A549 treated with GW870086 at 1 μM for 4 hours (cell line): ENCODE measurements around the gene APOA1. TPM values are rescaled to one million over a fixed set of nuclear protein-coding genes. Genes with fewer than 3 reads are reported as not detected.

Source experiments
- total RNA-seq: library from RNA; stranded (reverse); fragments of 200-300 nt; extraction: Qiagen RNA extraction; gene quantifications from 5 replicates; pipeline ENCODE4 v1.2.3, GENCODE V29; 2022; ENCODE audit warnings: low read depth

The APOA1 gene
- 0.24 to 0.49 TPM in 2 of 5 replicates, not detected in the others for total RNA-seq

DNA sequence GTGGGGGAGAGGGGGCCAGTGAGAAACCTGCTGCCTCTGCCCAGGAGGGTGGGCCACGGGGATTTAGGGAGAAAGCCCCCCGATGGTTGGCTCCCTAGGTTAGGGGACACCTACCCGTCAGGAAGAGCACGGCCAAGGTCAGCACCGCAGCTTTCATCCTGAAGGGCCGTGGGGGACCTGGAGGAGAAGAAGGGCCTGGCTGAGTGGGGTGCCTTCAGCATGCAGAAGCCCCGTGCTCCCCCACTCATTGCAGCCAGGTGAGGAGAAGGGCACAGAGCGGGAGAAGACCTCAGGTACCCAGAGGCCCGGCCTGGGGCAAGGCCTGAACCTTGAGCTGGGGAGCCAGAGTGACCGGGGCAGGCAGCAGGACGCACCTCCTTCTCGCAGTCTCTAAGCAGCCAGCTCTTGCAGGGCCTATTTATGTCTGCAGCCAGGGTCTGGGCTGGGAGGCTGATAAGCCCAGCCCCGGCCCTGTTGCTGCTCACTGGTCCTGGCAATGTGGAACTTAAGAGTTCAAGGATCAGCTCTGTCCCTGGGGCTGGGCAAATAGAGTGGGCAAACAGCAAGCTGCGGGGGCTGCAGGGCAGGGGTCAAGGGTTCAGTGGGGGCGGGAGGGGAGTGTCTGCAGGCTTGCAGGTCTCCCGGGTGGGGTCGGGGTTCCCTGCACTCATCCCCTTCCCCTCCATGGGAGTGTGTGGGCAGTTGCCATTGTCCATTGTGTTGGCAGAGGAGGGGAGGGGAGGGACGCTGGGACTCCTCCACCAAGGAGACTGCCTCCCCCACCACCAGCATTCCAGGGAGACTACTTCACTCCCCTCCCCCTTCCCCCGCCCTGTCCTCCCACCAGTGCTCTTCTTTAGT is at the start of gene APOA1:
Gene APOA1 (minus strand): TSS at position 392 of the 861 bp plus-strand sequence. CDS start 235 bp downstream, at position 157.

DNA sequence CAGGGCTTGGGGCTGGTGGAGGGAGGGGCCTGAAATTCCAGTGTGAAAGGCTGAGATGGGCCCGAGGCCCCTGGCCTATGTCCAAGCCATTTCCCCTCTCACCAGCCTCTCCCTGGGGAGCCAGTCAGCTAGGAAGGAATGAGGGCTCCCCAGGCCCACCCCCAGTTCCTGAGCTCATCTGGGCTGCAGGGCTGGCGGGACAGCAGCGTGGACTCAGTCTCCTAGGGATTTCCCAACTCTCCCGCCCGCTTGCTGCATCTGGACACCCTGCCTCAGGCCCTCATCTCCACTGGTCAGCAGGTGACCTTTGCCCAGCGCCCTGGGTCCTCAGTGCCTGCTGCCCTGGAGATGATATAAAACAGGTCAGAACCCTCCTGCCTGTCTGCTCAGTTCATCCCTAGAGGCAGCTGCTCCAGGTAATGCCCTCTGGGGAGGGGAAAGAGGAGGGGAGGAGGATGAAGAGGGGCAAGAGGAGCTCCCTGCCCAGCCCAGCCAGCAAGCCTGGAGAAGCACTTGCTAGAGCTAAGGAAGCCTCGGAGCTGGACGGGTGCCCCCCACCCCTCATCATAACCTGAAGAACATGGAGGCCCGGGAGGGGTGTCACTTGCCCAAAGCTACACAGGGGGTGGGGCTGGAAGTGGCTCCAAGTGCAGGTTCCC is 7.8 kb downstream of the APOA1 start, which contains the start of gene APOC3:
Gene APOC3 (plus strand): TSS at position 383 of the 659 bp plus-strand sequence. CDS start 676 bp downstream, outside the sequence.

DNA sequence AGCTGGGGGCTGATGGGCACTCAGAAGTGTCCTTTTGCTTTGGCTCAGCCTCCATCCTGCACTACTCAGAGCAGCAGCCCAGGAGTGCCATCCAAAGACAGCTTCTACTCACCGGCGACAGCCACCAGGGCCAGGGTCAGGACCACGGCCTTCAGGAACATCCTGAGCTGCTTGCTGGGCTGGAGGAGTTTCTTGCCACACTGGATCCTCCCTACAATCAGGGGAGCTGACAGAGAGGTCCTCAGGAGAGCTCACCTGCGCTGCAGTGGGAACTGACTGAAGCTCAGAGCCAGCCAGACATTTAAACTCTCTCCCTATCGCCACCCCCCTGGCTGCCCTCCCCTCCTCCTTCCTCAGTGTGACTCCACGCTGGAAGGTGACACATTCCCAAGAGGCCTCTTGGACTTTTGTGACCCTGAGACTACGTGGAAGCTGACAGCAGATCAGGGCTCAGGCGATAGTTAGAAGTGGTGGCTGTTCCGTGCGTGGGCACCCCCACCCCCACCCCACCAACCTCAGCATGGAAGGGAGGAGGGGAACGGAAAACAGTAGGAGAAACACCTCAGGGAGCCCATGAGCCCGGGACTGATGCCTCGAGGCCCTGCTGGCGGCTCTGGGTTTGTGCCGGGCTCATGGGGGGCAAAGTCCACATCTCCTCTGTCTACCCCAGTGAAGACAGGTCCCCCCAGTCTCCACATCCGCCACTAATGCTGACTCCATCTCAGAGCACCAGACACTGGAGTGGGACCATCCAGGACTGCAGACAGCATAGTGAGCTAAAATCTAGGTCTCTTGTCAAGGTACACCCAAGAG is 14.2 kb downstream of the APOA1 start, which contains the start of gene APOA4:
Gene APOA4 (minus strand): TSS at position 274 of the 813 bp plus-strand sequence. CDS start 113 bp downstream, at position 161.

DNA sequence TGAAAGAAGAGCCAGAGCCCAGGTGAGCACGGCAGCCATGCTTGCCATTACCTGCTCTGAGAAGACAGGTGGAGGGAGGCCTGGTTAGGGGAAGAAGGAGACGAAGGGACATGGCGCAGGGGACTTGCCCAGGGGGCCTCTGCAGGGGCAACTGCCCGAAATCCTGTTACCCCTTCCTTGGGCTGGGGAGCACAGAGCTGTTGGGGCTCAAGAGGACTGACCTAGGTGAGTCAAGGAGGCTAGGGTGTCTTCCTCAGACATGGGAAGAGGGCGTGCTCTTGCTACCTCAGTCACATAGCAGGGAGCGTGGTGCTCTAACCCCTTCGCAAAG is 45.6 kb downstream of the APOA1 start, which contains the start of gene APOA5:
Gene APOA5 (minus strand): TSS at position 67 of the 331 bp plus-strand sequence. CDS start 19 bp downstream, at position 48.

DNA sequence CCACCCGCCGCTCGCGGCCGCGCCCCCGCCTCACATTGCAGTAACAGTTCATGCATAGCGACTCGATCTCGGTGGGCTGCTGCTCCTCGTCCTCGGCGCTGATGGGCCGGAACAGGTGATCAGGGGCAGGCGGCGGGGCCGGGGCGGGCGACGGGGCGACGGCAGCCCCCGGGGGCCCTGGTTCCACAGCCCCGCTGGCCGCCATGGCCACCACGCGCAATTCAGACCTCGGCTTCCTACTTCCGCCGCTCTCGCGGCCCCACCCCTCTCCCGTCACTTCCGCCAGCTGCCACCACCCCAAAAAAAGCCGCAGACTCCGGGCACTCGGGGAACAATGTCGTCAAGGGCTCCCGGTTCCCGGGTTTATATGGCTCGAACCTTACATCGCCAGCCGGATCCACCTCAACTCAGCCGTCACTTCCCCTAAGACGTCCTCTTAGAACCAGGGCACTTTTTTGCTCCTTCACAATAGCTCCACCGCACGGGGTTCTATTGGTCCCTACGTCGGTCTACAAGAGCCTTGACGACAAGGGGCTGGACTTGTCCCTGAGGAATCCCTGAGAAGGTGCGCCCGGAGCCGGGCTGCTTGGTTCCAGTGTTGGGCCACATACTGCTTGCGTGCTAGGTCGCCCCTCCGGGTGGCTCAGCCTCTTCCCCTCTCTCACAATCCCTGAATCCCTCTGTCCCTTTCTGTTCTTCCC is 49.5 kb downstream of the APOA1 start, which contains the start of gene ZPR1:
Gene ZPR1 (minus strand): TSS at position 238 of the 701 bp plus-strand sequence. CDS start 33 bp downstream, at position 205.

Other genes starting within 250 kb of the APOA1 start
- 10.1 to 13.1 TPM (median 11.0 TPM) in 5 replicates for gene BUD13, start 64.6 kb downstream of the APOA1 start, total RNA-seq
- gene ZPR1, start 49.6 kb downstream of the APOA1 start, total RNA-seq = 53.6 to 62.8 TPM (median 60.2 TPM) in 5 replicates
- not detected in 5 replicates for gene APOA5, start 45.7 kb downstream of the APOA1 start, total RNA-seq
- gene APOA4, start 14.3 kb downstream of the APOA1 start, total RNA-seq = 0.08 TPM in 1 of 5 replicates, not detected in the others
- gene APOC3, start 7.7 kb downstream of the APOA1 start, total RNA-seq = not detected in 5 replicates